ENCODE measurements around the gene DTX1. TPM values are rescaled to one million over a fixed set of nuclear protein-coding genes. Genes with fewer than 3 reads are reported as not detected.

The DTX1 gene
- total RNA-seq, 1 experiment from 2014 or later: 0.44 TPM

DNA sequence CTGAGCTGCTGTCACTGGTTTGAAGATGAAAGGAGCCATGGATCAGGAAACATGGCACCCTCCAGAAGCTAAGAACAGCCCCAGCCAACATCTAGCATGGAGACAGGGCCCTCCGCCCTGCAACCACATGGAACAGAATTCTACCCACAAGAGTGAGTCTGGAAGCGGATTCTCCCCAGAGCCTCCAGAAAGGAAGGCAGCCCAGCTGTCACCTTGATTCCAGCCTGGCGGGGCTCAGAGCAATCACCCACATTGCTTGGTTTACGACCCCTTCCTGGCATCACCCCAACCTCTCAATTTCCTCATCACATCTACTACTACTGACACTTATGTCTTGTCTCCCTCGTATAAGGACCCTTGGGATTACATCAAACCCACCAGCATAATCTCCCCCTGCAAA lies 39.7 kb upstream of the DTX1 start:
- CTCF ChIA-PET: interaction anchor here (1.2 kb wide), 1 partner anchor 23 kb away, joined by 7 read pairs; no protein-coding TSS in a partner anchor
- Histone ChIP-seq H3K36me3 (ENCODE audit: control insufficient read depth, insufficient read depth, low read length) (no peaks in the 10 kb centered on the region), H3K4me1 (ENCODE audit: control insufficient read depth, insufficient read depth, low read length) (no peaks in the 10 kb centered on the region), H3K27me3 (ENCODE audit: control insufficient read depth, insufficient read depth, low read length) (0 out of 2 replicates have a peak, but pooled peaks cover 11% of the 10 kb centered on the region), H3K9me3 (ENCODE audit: control insufficient read depth, insufficient read depth, low read depth, low read length) (no peaks in the 10 kb centered on the region), H3K27ac (ENCODE audit: low read length) (no peak overlapping the region), H3K4me3 (ENCODE audit: low read depth in 2 of 2, low read length in 2 of 2) (no peak overlapping the region)
- in situ Hi-C loops (cut with HindIII; ENCODE audit: low pct_unique_long_range_greater_than_20kb, low sequenced_read_pairs) (no loop called here), intact Hi-C loops (cut with micrococcal nuclease; ENCODE audit: unreplicated experiment) (no loop called here)
- DNase-seq (ENCODE audit: low read depth, low spot score) (no peak), ATAC-seq (no peak)
- no TSS peak for BruUV-seq (replicated peaks)
- no peak for TF ChIP-seq TCF7L2 (IDR thresholded peaks at IDR 0.05; ENCODE audit: low read depth, low read length)
- TF ChIP-seq SIN3A (IDR thresholded peaks at IDR 0.05; ENCODE audit: borderline replicate concordance, insufficient read depth, low read depth, low read length): no peak
- no peak for TF ChIP-seq REST (IDR thresholded peaks at IDR 0.05; ENCODE audit: insufficient read depth in 1 of 2, low read depth in 2 of 2, low read length in 1 of 2)
- no peak for TF ChIP-seq CTCF (IDR thresholded peaks at IDR 0.05)
- no peak for TF ChIP-seq POLR2AphosphoS5 (IDR thresholded peaks at IDR 0.05; ENCODE audit: low read depth, low read length)
- POLR2A ChIA-PET: no interaction called here

GRCh38 chr12:113019025-113019424 lies 37.5 kb upstream of the DTX1 start:
- H3K27ac ChIP-seq (ENCODE audit: low read length): no peak overlapping the region
- intact Hi-C loops (cut with micrococcal nuclease; ENCODE audit: unreplicated experiment): no loop called here
- ChIA-PET POLR2A (no interaction called here), CTCF (no interaction called here)
- DNase-seq (ENCODE audit: low read depth, low spot score) (no peak), ATAC-seq (no peak)
- H3K36me3 ChIP-seq (ENCODE audit: control insufficient read depth, insufficient read depth, low read length): no peaks in the 10 kb centered on the region
- peaks cover 14% of the 10 kb centered on the region for H3K27me3 ChIP-seq (ENCODE audit: control insufficient read depth, insufficient read depth, low read length)
- in situ Hi-C loops (cut with HindIII; ENCODE audit: low pct_unique_long_range_greater_than_20kb, low sequenced_read_pairs): no loop called here
- no peaks in the 10 kb centered on the region for H3K4me1 ChIP-seq (ENCODE audit: control insufficient read depth, insufficient read depth, low read length)
- no peak overlapping the region for H3K4me3 ChIP-seq (ENCODE audit: low read depth in 2 of 2, low read length in 2 of 2)
- TF ChIP-seq POLR2AphosphoS5 (IDR thresholded peaks at IDR 0.05; ENCODE audit: low read depth, low read length) (no peak), TCF7L2 (IDR thresholded peaks at IDR 0.05; ENCODE audit: low read depth, low read length) (no peak), SIN3A (IDR thresholded peaks at IDR 0.05; ENCODE audit: borderline replicate concordance, insufficient read depth, low read depth, low read length) (no peak), CTCF (IDR thresholded peaks at IDR 0.05) (no peak), REST (IDR thresholded peaks at IDR 0.05; ENCODE audit: insufficient read depth in 1 of 2, low read depth in 2 of 2, low read length in 1 of 2) (no peak)
- H3K9me3 ChIP-seq (ENCODE audit: control insufficient read depth, insufficient read depth, low read depth, low read length): no peaks in the 10 kb centered on the region
- no TSS peak for BruUV-seq (replicated peaks)
